IMR-90 (cell line): ENCODE data around the gene ZMIZ1. TPM values are rescaled to one million over a fixed set of nuclear protein-coding genes. Genes with fewer than 3 reads are reported as not detected.

Source experiments
- ATAC-seq: fragments of 200-7000 bp; cut with Tn5 transposase; 2 replicates; pipeline ENCODE4 v1.9.1; 2020; ENCODE audit warnings: low read depth, mild to moderate bottlenecking, moderate library complexity
- BruUV-seq: library from RNA; stranded (reverse); fragments of 400-500 nt; replicated peaks from 2 replicates; lab custom pipeline; 2021; lab: Mats Ljungman, UMichigan
- CTCF ChIA-PET: fragments of 300-600 bp; formaldehyde crosslinking; extraction: SDS; loops from one replicate; lab custom pipeline; 2021; ENCODE audit warnings: antibody characterized with exemption; lab: Yijun Ruan, JAX
- POLR2A ChIA-PET: fragments of 300-600 bp; sonication (Branson Sonifier 250); formaldehyde crosslinking; loops from one replicate; lab custom pipeline; 2022; ENCODE audit warnings: antibody characterized with exemption; ENCODE audit not compliant: unreplicated experiment; lab: Charles Lee
- DNase-seq: peaks from one replicate; pipeline ENCODE4 v3.0.0; 2013
- H2AFZ ChIP-seq: replicated peaks from 2 replicates; pipeline ENCODE3; 2013; ENCODE audit warnings: low read length, mild to moderate bottlenecking; ENCODE audit not compliant: poor library complexity
- H2AK5ac ChIP-seq: 2 replicates; pipeline ENCODE4 v1.6.1; 2013; ENCODE audit warnings: low read depth, low read length, inconsistent platforms
- H2AK9ac ChIP-seq: replicated peaks from 2 replicates; pipeline ENCODE3; 2013; ENCODE audit warnings: mild to moderate bottlenecking, low read depth, low read length, moderate library complexity; ENCODE audit not compliant: poor library complexity
- H2BK120ac ChIP-seq: 2 replicates; pipeline ENCODE4 v1.6.1; 2013; ENCODE audit warnings: low read depth, low read length, inconsistent platforms
- H2BK15ac ChIP-seq: 3 replicates; pipeline ENCODE4 v1.6.1; 2013; ENCODE audit warnings: low read depth, low read length, inconsistent platforms
- H2BK20ac ChIP-seq: 2 replicates; pipeline ENCODE4 v1.6.1; 2013; ENCODE audit warnings: low read depth, mild to moderate bottlenecking, inconsistent platforms, low read length, moderate library complexity
- H2BK5ac ChIP-seq: 2 replicates; pipeline ENCODE4 v1.6.1; 2013; ENCODE audit warnings: mild to moderate bottlenecking, low read depth, low read length, inconsistent platforms; ENCODE audit not compliant: poor library complexity, severe bottlenecking
- H3K14ac ChIP-seq: replicated peaks from 2 replicates; pipeline ENCODE4 v1.6.1; 2013; ENCODE audit warnings: low read depth, low read length, inconsistent platforms
- H3K18ac ChIP-seq: 2 replicates; pipeline ENCODE4 v1.6.1; 2013; ENCODE audit warnings: low read depth, low read length, control low read depth
- H3K23ac ChIP-seq: 2 replicates; pipeline ENCODE4 v1.6.1; 2013; ENCODE audit warnings: low read depth, low read length, inconsistent platforms
- H3K27ac ChIP-seq: 2 replicates; pipeline ENCODE4 v1.5.1; 2013; ENCODE audit warnings: mild to moderate bottlenecking, control low read depth, low read length; ENCODE audit not compliant: insufficient read depth
- H3K27me3 ChIP-seq: 2 replicates; pipeline ENCODE4 v1.6.1; 2013; ENCODE audit warnings: low read length; ENCODE audit not compliant: control insufficient read depth, insufficient read depth
- H3K36me3 ChIP-seq: 2 replicates; pipeline ENCODE4 v1.6.1; 2013; ENCODE audit warnings: low read length, mixed read lengths; ENCODE audit not compliant: control insufficient read depth, insufficient read depth
- H3K4ac ChIP-seq: 2 replicates; pipeline ENCODE4 v1.6.1; 2013; ENCODE audit warnings: low read depth, low read length, inconsistent platforms
- H3K4me1 ChIP-seq: 2 replicates; pipeline ENCODE4 v1.6.1; 2013; ENCODE audit warnings: low read length, mixed read lengths; ENCODE audit not compliant: control insufficient read depth, insufficient read depth
- H3K4me2 ChIP-seq: 2 replicates; pipeline ENCODE4 v1.6.1; 2013; ENCODE audit warnings: low read depth, mild to moderate bottlenecking, control low read depth, low read length, moderate library complexity
- H3K4me3 ChIP-seq: 2 replicates; pipeline ENCODE4 v1.5.1; 2013; ENCODE audit warnings: low read depth, mild to moderate bottlenecking, control low read depth, low read length, moderate library complexity; ENCODE audit not compliant: insufficient read depth
- H3K56ac ChIP-seq: 2 replicates; pipeline ENCODE4 v1.6.1; 2013; ENCODE audit warnings: low read length, inconsistent platforms; ENCODE audit not compliant: insufficient read depth; ENCODE audit errors: extremely low read depth
- H3K79me1 ChIP-seq, 2 experiments: 2 replicates each; pipeline ENCODE4 v1.6.1; 2013; ENCODE audit warnings: low read length in 2 of 2, inconsistent platforms in 1 of 2, low read depth in 1 of 2
- H3K9ac ChIP-seq: 2 replicates; pipeline ENCODE4 v1.6.1; 2013; ENCODE audit warnings: low read depth, low read length, control low read depth
- H3K9me1 ChIP-seq: 2 replicates; pipeline ENCODE4 v1.6.1; 2013; ENCODE audit warnings: low read length, inconsistent platforms; ENCODE audit not compliant: insufficient read depth
- H3K9me3 ChIP-seq: 2 replicates; pipeline ENCODE4 v1.6.1; 2013; ENCODE audit warnings: low read length; ENCODE audit not compliant: control insufficient read depth, insufficient read depth
- H4K20me1 ChIP-seq: 2 replicates; pipeline ENCODE4 v1.6.1; 2013; ENCODE audit warnings: low read length, inconsistent platforms; ENCODE audit not compliant: insufficient read depth
- H4K5ac ChIP-seq: 2 replicates; pipeline ENCODE4 v1.6.1; 2013; ENCODE audit warnings: mild to moderate bottlenecking, low read depth, low read length, control low read depth
- H4K8ac ChIP-seq, 2 experiments: 2 replicates each; pipeline ENCODE4 v1.6.1; 2013; ENCODE audit warnings: low read depth in 2 of 2, low read length in 2 of 2, control low read depth in 1 of 2, inconsistent platforms in 1 of 2
- H4K91ac ChIP-seq: 2 replicates; pipeline ENCODE4 v1.6.1; 2013; ENCODE audit warnings: low read depth, low read length, inconsistent platforms; ENCODE audit not compliant: insufficient read depth
- BHLHE40 ChIP-seq: fragments of 150-350 bp; IDR thresholded peaks from 2 replicates; pipeline ENCODE4 v1.6.1; 2016; ENCODE audit warnings: mild to moderate bottlenecking, low read depth, low read length
- CEBPB ChIP-seq: IDR thresholded peaks from 2 replicates; pipeline ENCODE4 v1.6.1; 2012; ENCODE audit warnings: low read depth, low read length, improper control_type of control experiment
- CHD1 ChIP-seq: IDR thresholded peaks from 2 replicates; pipeline ENCODE4 v1.6.1; 2012; ENCODE audit warnings: low read depth, low read length, improper control_type of control experiment
- FOS ChIP-seq: fragments of 150-350 bp; IDR thresholded peaks from 2 replicates; pipeline ENCODE4 v1.6.1; 2016; ENCODE audit warnings: low read depth, low read length
- MAFK ChIP-seq: IDR thresholded peaks from 2 replicates; pipeline ENCODE4 v1.6.1; 2012; ENCODE audit warnings: low read depth, low read length, improper control_type of control experiment
- MXI1 ChIP-seq: IDR thresholded peaks from 2 replicates; pipeline ENCODE4 v1.6.1; 2012; ENCODE audit warnings: low read depth, mild to moderate bottlenecking, low read length, moderate library complexity, borderline replicate concordance
- NFE2L2 ChIP-seq: fragments of 150-350 bp; IDR thresholded peaks from 2 replicates; pipeline ENCODE4 v1.6.1; 2016; ENCODE audit warnings: low read depth, mild to moderate bottlenecking, low read length
- POLR2A ChIP-seq: IDR thresholded peaks from 2 replicates; pipeline ENCODE4 v1.6.1; 2012; ENCODE audit warnings: mild to moderate bottlenecking, low read depth, low read length
- RCOR1 ChIP-seq: IDR thresholded peaks from 2 replicates; pipeline ENCODE4 v1.6.1; 2012; ENCODE audit warnings: mild to moderate bottlenecking, low read length, improper control_type of control experiment; ENCODE audit not compliant: insufficient replicate concordance
- RFX5 ChIP-seq: IDR thresholded peaks from 2 replicates; pipeline ENCODE4 v1.8.0; 2012; ENCODE audit warnings: low read depth, mild to moderate bottlenecking, low read length, moderate library complexity
- SMC3 ChIP-seq: fragments of 150-350 bp; IDR thresholded peaks from 2 replicates; pipeline ENCODE4 v1.6.1; 2016; ENCODE audit warnings: low read depth, mild to moderate bottlenecking, antibody characterized with exemption, low read length, moderate library complexity
- WGBS, 2 experiments: methylation state at CpG; one replicate each; pipeline versions ENCODE4 v1.1.5 to v1.1.7; 2013; ENCODE audit warnings: missing lambda C conversion rate in 2 of 2; ENCODE audit not compliant: insufficient read length in 1 of 2; ENCODE audit errors: extremely low coverage in 2 of 2; 5-methylcytosine and 5-hydroxymethylcytosine counted together
- dilution Hi-C: fragments of 300-500 bp; cut with HindIII; formaldehyde crosslinking; loops from one replicate; pipeline ENCODE4 v1.14.3; 2018; ENCODE audit warnings: low sequenced_read_pairs; ENCODE audit not compliant: unreplicated experiment
- in situ Hi-C: fragments of 300-500 bp; cut with MboI; formaldehyde crosslinking; loops from 3 replicates; pipeline ENCODE4 v1.14.3; 2019; ENCODE audit warnings: low sequenced_read_pairs, inconsistent platforms, mixed read lengths
- intact Hi-C: fragments of 100-400 bp; cut with micrococcal nuclease; formaldehyde crosslinking; loops from 2 replicates; pipeline ENCODE4 v1.10.0; 2022
- polyA plus RNA-seq, 3 experiments: library from polyadenylated mRNA; depleted of rRNA; stranded (reverse); fragments of >200 nt; gene quantifications; 2 replicates each; pipeline ENCODE4 v1.2.3, GENCODE V29; 2012; ENCODE audit warnings: low replicate concordance in 1 of 3
- total RNA-seq: library from RNA; depleted of rRNA; stranded (reverse); fragments of >200 nt; gene quantifications from 2 replicates; pipeline ENCODE4 v1.2.3, GENCODE V29; 2012
- TF ChIP-seq, protein P1 (sequence below): conservative IDR thresholded peaks from 2 replicates; pipeline ENCODE4 v1.5.1; 2012; ENCODE audit warnings: mild to moderate bottlenecking, low read depth, low read length, improper control_type of control experiment
- TF ChIP-seq, protein P2 (sequence below): fragments of 150-350 bp; IDR thresholded peaks from 2 replicates; pipeline ENCODE4 v1.6.1; 2016; ENCODE audit warnings: low read depth, mild to moderate bottlenecking, low read length, moderate library complexity, borderline replicate concordance

The ZMIZ1 gene
- total and polyA plus RNA-seq, 2 of the 4 experiments (the other 2 are of a cell fraction), result 6.6 to 48.7 TPM

DNA sequence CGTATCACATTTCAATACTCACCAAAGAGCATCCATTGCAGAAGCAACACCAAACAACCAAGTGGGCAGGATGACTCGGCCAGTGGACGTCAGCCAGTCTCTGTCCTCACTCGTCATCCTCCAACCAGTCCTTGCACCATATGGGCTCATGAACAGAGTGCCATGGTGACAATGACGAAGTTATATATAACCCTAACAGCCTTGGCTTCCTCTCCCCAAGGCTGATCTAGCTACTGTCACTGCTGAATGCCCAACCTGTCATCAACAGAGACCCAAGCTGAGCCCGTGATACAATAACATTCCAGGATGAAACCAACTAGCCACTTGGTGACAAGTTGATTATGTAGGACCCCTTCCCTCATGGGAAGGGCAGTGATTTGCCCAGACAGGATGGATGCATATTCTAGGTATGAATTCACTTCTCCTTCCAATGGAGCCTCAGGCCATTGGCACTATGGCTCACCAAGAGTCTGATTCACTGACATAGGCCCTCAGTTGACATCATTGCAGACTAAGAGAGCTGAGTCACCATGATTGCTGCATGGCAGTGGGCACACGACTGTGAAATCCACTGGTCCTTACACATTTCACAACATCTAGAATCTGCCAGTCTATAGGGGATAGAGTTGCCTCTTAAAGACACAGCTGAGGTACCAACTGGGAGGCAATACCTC lies 252.2 kb downstream of the ZMIZ1 start (continued):
- TF ChIP-seq CHD1, result no peak
- peak; percentile 94 for TF ChIP-seq FOS
- peak; percentile 97 for TF ChIP-seq NFE2L2
- TF ChIP-seq MXI1, result no peak
- TF ChIP-seq CEBPB, result peak; percentile 99
- peak; percentile 74 for TF ChIP-seq MAFK

DNA sequence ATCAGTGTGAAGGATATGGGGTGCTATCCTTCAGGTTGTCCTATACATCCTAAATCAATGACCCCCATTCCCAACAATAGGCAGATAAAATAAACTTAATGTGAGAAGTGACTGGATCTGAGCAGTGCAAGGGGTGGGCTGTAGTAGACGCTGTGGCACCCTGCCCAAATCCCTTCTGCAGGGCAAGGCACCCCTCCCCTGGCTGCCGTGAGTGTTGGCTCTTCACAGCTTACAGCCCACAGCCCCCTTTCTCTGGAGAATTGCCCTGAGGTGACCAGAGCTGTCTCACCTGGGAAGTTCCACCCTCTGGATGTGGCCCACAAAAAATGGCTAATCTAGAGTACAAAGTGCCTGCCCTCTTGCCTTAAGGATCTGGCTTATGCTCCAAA lies 252.7 kb downstream of the ZMIZ1 start:
- no peak overlapping the region for H2AFZ ChIP-seq
- intact Hi-C loops, result loop anchor here (1.0 kb wide), 1 partner anchor 22 kb away; no protein-coding TSS in a partner anchor
- peak overlapping the region; percentile 85 for H4K91ac ChIP-seq
- no peak overlapping the region for H2AK9ac ChIP-seq
- peak overlapping the region; percentile 47 for H2BK20ac ChIP-seq
- H3K4me2 ChIP-seq, result no peak overlapping the region
- H2BK15ac ChIP-seq, result peak overlapping the region; percentile 77; the same call in 1 of the 3 replicates
- dilution Hi-C loops, result no loop called here
- peak overlapping the region; percentile 28; the same call in 1 of the 2 replicates for H4K5ac ChIP-seq
- H3K9me1 ChIP-seq, result peaks cover 41% of the 10 kb centered on the region
- H3K23ac ChIP-seq, result peak overlapping the region; percentile 33; the same call in 1 of the 2 replicates
- H3K4me1 ChIP-seq, result peaks cover 36% of the 10 kb centered on the region
- H3K9ac ChIP-seq, result no peak overlapping the region
- no peaks in the 10 kb centered on the region for H3K36me3 ChIP-seq
- no peaks in the 10 kb centered on the region for H4K20me1 ChIP-seq
- ATAC-seq (no peak), DNase-seq (no peak)
- in situ Hi-C loops, result no loop called here
- H3K56ac ChIP-seq, result no peak overlapping the region
- peak overlapping the region in 1 of 2 experiments; percentile 45; a peak in 2 of 4 replicates for H4K8ac ChIP-seq
- BruUV-seq, result no TSS peak
- H3K14ac ChIP-seq, result peak overlapping the region; percentile 56
- no peaks in the 10 kb centered on the region for H3K27me3 ChIP-seq
- ChIA-PET CTCF (no interaction called here), POLR2A (no interaction called here)
- no peak overlapping the region for H3K27ac ChIP-seq
- H2BK5ac ChIP-seq, result peak overlapping the region; percentile 92
- peak overlapping the region; percentile 62 for H2AK5ac ChIP-seq
- peak overlapping the region; percentile 43 for H3K4ac ChIP-seq
- no peak overlapping the region for H3K4me3 ChIP-seq
- H3K9me3 ChIP-seq, result no peaks in the 10 kb centered on the region
- H3K79me1 ChIP-seq, result peaks cover 0 to 11% of the 10 kb centered on the region in 2 experiments; a peak in 1 of 4 replicates
- WGBS, 2 experiments, result 60% methylated on average over 1 of the region's 2 CpGs; no CpG with 5 or more reads in 1 of the 2 experiments
- H3K18ac ChIP-seq, result peak overlapping the region; percentile 62; the same call in 1 of the 2 replicates
- H2BK120ac ChIP-seq, result peak overlapping the region; percentile 95
- TF ChIP-seq CHD1, result no peak
- no peak for TF ChIP-seq BHLHE40
- TF ChIP-seq CEBPB, result no peak
- no peak for TF ChIP-seq RCOR1
- TF ChIP-seq, protein P1, sequence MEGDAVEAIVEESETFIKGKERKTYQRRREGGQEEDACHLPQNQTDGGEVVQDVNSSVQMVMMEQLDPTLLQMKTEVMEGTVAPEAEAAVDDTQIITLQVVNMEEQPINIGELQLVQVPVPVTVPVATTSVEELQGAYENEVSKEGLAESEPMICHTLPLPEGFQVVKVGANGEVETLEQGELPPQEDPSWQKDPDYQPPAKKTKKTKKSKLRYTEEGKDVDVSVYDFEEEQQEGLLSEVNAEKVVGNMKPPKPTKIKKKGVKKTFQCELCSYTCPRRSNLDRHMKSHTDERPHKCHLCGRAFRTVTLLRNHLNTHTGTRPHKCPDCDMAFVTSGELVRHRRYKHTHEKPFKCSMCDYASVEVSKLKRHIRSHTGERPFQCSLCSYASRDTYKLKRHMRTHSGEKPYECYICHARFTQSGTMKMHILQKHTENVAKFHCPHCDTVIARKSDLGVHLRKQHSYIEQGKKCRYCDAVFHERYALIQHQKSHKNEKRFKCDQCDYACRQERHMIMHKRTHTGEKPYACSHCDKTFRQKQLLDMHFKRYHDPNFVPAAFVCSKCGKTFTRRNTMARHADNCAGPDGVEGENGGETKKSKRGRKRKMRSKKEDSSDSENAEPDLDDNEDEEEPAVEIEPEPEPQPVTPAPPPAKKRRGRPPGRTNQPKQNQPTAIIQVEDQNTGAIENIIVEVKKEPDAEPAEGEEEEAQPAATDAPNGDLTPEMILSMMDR, result no peak
- TF ChIP-seq, protein P2, sequence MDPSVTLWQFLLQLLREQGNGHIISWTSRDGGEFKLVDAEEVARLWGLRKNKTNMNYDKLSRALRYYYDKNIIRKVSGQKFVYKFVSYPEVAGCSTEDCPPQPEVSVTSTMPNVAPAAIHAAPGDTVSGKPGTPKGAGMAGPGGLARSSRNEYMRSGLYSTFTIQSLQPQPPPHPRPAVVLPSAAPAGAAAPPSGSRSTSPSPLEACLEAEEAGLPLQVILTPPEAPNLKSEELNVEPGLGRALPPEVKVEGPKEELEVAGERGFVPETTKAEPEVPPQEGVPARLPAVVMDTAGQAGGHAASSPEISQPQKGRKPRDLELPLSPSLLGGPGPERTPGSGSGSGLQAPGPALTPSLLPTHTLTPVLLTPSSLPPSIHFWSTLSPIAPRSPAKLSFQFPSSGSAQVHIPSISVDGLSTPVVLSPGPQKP, result no peak
- TF ChIP-seq SMC3, result no peak
- no peak for TF ChIP-seq NFE2L2
- TF ChIP-seq POLR2A, result no peak
- no peak for TF ChIP-seq MXI1
- TF ChIP-seq RFX5, result no peak
- TF ChIP-seq MAFK, result no peak
